Cardiac muscle cell (in vitro differentiated cells and primary cell): ENCODE data around the gene MET. TPM values are rescaled to one million over a fixed set of nuclear protein-coding genes. Genes with fewer than 3 reads are reported as not detected.

Experiments used
- DNase-seq, 2 donors: peaks; one replicate each; pipeline versions ENCODE4 v3.0.0 to v3.0.0-alpha.2; 2010 to 2017; ENCODE audit warnings: low read depth in 1 of 2, low spot score in 1 of 2
- H3K27ac ChIP-seq: fragments of 200-600 bp; sonication (generic); 2 replicates; pipeline ENCODE4 v1.5.1; 2016
- H3K27me3 ChIP-seq: fragments of 200-600 bp; sonication (generic); 2 replicates; pipeline ENCODE4 v1.6.0; 2016; ENCODE audit warnings: control low read depth
- H3K36me3 ChIP-seq: fragments of 200-600 bp; sonication (generic); 2 replicates; pipeline ENCODE4 v1.5.1; 2016; ENCODE audit warnings: control low read depth
- H3K4me1 ChIP-seq: fragments of 200-600 bp; sonication (generic); 2 replicates; pipeline ENCODE4 v1.8.1; 2017; ENCODE audit warnings: low read depth, mild to moderate bottlenecking, mixed run types
- H3K4me3 ChIP-seq: fragments of 200-600 bp; sonication (generic); 2 replicates; pipeline ENCODE4 v1.5.1; 2016; ENCODE audit warnings: mild to moderate bottlenecking
- H3K9me3 ChIP-seq: fragments of 200-600 bp; sonication (generic); 2 replicates; pipeline ENCODE4 v1.5.1; 2017; ENCODE audit warnings: low read depth, mild to moderate bottlenecking, control low read depth
- polyA plus RNA-seq: library from polyadenylated mRNA; unstranded; fragments of >200 nt; fragmentation: Nextera tagmentation; extraction: Ambion mirVana; gene quantifications from 2 replicates; pipeline ENCODE4 v1.2.1, GENCODE V29; 2016
- total RNA-seq: library from RNA; depleted of rRNA; stranded (reverse); fragments of >200 nt; gene quantifications from 2 replicates; pipeline ENCODE4 v1.2.3, GENCODE V29; 2016
- TF ChIP-seq, protein P1 (sequence below): IDR thresholded peaks from 2 replicates; pipeline ENCODE4 v1.5.1; 2012; ENCODE audit warnings: low read depth, mild to moderate bottlenecking, low read length

Gene MET
- total and polyA plus RNA-seq, 2 experiments from 2014 or later, result 1.8 to 1.9 TPM

DNA sequence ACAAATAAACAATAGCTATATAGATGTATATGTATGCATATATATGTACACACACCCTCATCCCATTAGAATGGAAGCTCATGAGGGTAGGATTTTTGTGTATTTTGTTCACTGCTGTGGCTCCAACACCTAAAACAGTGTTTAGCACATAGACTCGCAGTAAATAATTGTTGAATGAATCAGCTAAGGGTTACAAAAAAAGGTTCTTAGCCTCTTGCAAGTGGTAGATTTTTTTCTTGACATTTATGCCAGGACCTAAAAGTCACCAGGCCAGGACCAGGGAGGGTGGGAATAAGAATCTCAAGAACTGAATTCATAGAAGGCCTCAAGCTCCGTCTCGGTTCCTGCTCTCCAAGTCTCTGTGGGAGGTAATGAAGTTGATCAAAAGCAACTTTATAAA, 107.9 kb downstream of the MET start:
- Histone ChIP-seq H3K27ac (no peak overlapping the region), H3K4me3 (no peak overlapping the region), H3K36me3 (no peaks in the 10 kb centered on the region), H3K27me3 (no peaks in the 10 kb centered on the region), H3K9me3 (no peaks in the 10 kb centered on the region), H3K4me1 (no peaks in the 10 kb centered on the region)
- TF ChIP-seq, protein P1, sequence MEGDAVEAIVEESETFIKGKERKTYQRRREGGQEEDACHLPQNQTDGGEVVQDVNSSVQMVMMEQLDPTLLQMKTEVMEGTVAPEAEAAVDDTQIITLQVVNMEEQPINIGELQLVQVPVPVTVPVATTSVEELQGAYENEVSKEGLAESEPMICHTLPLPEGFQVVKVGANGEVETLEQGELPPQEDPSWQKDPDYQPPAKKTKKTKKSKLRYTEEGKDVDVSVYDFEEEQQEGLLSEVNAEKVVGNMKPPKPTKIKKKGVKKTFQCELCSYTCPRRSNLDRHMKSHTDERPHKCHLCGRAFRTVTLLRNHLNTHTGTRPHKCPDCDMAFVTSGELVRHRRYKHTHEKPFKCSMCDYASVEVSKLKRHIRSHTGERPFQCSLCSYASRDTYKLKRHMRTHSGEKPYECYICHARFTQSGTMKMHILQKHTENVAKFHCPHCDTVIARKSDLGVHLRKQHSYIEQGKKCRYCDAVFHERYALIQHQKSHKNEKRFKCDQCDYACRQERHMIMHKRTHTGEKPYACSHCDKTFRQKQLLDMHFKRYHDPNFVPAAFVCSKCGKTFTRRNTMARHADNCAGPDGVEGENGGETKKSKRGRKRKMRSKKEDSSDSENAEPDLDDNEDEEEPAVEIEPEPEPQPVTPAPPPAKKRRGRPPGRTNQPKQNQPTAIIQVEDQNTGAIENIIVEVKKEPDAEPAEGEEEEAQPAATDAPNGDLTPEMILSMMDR, result no peak
- no peak for DNase-seq

DNA sequence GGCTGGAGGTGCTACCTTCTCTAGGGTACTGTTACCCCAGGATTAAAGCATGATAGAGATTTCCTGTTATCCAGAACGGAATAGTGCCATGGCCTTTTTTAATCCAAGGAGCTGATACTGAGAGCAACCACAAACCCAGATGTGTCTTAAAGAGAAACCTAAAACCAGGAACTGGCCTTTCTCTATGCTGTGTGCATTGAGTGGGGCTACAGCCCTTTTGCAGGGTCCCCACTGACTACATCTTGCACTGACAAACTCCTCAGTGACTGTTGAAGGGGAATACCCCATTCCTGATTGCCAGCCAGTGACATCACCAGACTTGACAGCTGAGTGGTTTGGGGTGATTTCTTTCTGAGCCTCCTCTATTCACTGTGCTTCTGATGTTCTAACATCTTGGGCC, 108.5 kb downstream of the MET start:
- Histone ChIP-seq H3K27me3 (no peaks in the 10 kb centered on the region), H3K36me3 (no peaks in the 10 kb centered on the region), H3K4me1 (no peaks in the 10 kb centered on the region), H3K27ac (no peak overlapping the region), H3K9me3 (no peaks in the 10 kb centered on the region), H3K4me3 (no peak overlapping the region)
- TF ChIP-seq, protein P1, result no peak
- DNase-seq, result no peak

- no peaks in the 10 kb centered on the region for H3K36me3 ChIP-seq
- DNase-seq, result no peak
- H3K9me3 ChIP-seq, result no peaks in the 10 kb centered on the region
- no peaks in the 10 kb centered on the region for H3K4me1 ChIP-seq
- no peaks in the 10 kb centered on the region for H3K27me3 ChIP-seq
- TF ChIP-seq, protein P1, result no peak
- H3K4me3 ChIP-seq, result no peak overlapping the region
- no peak overlapping the region for H3K27ac ChIP-seq
Observed at GRCh38 chr7:116780966-116781365, 109.0 kb downstream of the MET start.

DNA sequence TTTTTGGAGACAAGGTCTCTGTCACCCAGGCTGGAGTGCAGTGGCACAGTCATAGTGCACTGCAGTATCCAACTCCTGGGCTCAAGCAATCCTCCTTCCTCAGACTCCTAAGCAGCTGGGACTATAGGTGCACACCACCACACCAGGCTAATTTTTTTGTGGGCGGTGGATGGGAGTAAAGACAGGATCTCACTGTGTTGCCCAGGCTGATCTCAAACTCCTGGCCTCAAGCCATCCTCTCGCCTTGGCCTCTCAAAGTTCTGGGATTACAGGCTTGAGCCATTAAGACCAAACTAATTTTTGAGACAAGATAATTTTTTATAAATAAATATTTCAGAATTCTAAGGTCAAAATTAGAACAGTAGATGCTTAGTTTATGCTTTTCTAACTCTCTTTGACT, 109.6 kb downstream of the MET start:
- DNase-seq, result no peak
- no peaks in the 10 kb centered on the region for H3K27me3 ChIP-seq
- H3K9me3 ChIP-seq, result no peaks in the 10 kb centered on the region
- TF ChIP-seq, protein P1, result no peak
- no peak overlapping the region for H3K27ac ChIP-seq
- no peaks in the 10 kb centered on the region for H3K4me1 ChIP-seq
- H3K4me3 ChIP-seq, result no peak overlapping the region
- H3K36me3 ChIP-seq, result no peaks in the 10 kb centered on the region

DNA sequence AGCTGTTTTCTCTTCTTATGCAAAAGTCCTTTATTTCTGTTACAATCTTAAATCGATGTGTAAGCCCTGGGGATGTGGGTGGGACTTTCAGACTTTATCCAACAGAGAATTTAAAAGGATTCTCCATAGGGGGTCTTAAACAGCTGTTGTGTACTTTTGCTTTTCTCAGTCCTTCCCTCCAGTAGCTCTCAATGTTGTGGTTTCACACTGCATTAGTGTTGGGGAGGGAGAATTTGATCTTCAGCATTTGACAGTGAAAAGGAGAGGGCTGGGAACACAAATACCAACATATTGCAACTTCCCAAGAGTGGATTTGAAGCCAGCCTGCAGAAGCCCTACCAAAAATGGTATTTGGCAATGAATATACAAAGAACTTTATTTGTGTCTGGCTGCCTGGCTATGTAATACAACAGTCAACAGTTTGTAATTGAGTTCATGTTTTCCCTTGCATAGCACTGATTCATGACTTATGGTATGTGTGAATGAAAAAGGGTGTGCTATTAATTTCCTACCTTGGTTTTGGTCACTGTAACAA, 110.2 kb downstream of the MET start:
- Histone ChIP-seq H3K36me3 (no peaks in the 10 kb centered on the region), H3K4me3 (no peak overlapping the region), H3K27ac (no peak overlapping the region), H3K27me3 (no peaks in the 10 kb centered on the region), H3K9me3 (no peaks in the 10 kb centered on the region), H3K4me1 (no peaks in the 10 kb centered on the region)
- peak in 1 of 2 donors; percentile 43 for DNase-seq
- TF ChIP-seq, protein P1, result no peak
